ENCODE data around the gene NEAT1. TPM values are rescaled to one million over a fixed set of nuclear protein-coding genes. Genes with fewer than 3 reads are reported as not detected.

The NEAT1 gene
- total and polyA plus RNA-seq, 9 of the 15 experiments (the other 6 are each of a cell fraction or from before 2014, with no cell fraction given): 20.1 to 389 (median 62.8) TPM

- 0 out of 2 replicates have a peak, but pooled peaks have one; percentile 28 for TF ChIP-seq MAX (CRISPR knock-in tag; IDR thresholded peaks at IDR 0.05)
- TF ChIP-seq PYGO2 (tag; IDR thresholded peaks at IDR 0.05): no peak
- no peak for TF ChIP-seq CCAR2 (IDR thresholded peaks at IDR 0.05; ENCODE audit: low read depth, low read length)
- no peak for TF ChIP-seq IRF1 (CRISPR knock-in tag; IDR thresholded peaks at IDR 0.05; ENCODE audit: borderline replicate concordance)
- peak; percentile 21; the same call in 1 of the 2 replicates for TF ChIP-seq CREB3 (tag; conservative IDR thresholded peaks at IDR 0.05; ENCODE audit: low read depth)
- TF ChIP-seq TRIM24 (IDR thresholded peaks at IDR 0.05): no peak
- no peak for TF ChIP-seq ZNF274 (IDR thresholded peaks at IDR 0.05; ENCODE audit: borderline replicate concordance, low read depth, low read length)
- TF ChIP-seq ZBTB8A (IDR thresholded peaks at IDR 0.05; ENCODE audit: partially characterized antibody): no peak
- 0 out of 2 replicates have a peak, but pooled peaks have one; percentile 28 for TF ChIP-seq ZNF583 (CRISPR knock-in tag; IDR thresholded peaks at IDR 0.05)
- no peak for TF ChIP-seq CHD4 (IDR thresholded peaks at IDR 0.05; ENCODE audit: insufficient read depth, insufficient replicate concordance, low read depth, low read length, poor library complexity, severe bottlenecking)
- peak; percentile 20 for TF ChIP-seq REST (IDR thresholded peaks at IDR 0.05; ENCODE audit: borderline replicate concordance)
- TF ChIP-seq REST (CRISPR knock-in tag; IDR thresholded peaks at IDR 0.05; ENCODE audit: low read depth): peak; percentile 68; the same call in 1 of the 2 replicates
- TF ChIP-seq PML (IDR thresholded peaks at IDR 0.05; ENCODE audit: low read length): peak; percentile 40; the same call in 1 of the 2 replicates
- TF ChIP-seq RBM14 (IDR thresholded peaks at IDR 0.05; ENCODE audit: borderline replicate concordance, insufficient read depth, low read depth, low read length): no peak
- no peak for TF ChIP-seq ILK (tag; IDR thresholded peaks at IDR 0.05; ENCODE audit: borderline replicate concordance, low read depth)
- no peak for TF ChIP-seq ZNF830 (CRISPR knock-in tag; IDR thresholded peaks at IDR 0.05)
- no peak for TF ChIP-seq ZNF165 (CRISPR knock-in tag; IDR thresholded peaks at IDR 0.05; ENCODE audit: borderline replicate concordance)
Measured at GRCh38 chr11:65478388-65479183, 56.0 kb downstream of the NEAT1 start (continued).

Data from K562 (cell line).